Stimulated activated CD4-positive, alpha-beta T cell treated with anti-CD3 and anti-CD28 coated beads, Interleukin-4, amount 100 ng/mL, for 1 hour (primary cell): ENCODE measurements around the gene AKAP7.
A peak's percentile ranks its signal among the peaks of the same experiment; 100 is the strongest.
"Not testable (repeated sequence)": the region's sequence is repeated elsewhere in the genome, so short reads cannot be mapped to it uniquely, and the experiment has no call there.

Source experiments
- DNase-seq: peaks from one replicate; pipeline ENCODE4 v3.0.0-alpha.2; 2020

Gene AKAP7

DNA sequence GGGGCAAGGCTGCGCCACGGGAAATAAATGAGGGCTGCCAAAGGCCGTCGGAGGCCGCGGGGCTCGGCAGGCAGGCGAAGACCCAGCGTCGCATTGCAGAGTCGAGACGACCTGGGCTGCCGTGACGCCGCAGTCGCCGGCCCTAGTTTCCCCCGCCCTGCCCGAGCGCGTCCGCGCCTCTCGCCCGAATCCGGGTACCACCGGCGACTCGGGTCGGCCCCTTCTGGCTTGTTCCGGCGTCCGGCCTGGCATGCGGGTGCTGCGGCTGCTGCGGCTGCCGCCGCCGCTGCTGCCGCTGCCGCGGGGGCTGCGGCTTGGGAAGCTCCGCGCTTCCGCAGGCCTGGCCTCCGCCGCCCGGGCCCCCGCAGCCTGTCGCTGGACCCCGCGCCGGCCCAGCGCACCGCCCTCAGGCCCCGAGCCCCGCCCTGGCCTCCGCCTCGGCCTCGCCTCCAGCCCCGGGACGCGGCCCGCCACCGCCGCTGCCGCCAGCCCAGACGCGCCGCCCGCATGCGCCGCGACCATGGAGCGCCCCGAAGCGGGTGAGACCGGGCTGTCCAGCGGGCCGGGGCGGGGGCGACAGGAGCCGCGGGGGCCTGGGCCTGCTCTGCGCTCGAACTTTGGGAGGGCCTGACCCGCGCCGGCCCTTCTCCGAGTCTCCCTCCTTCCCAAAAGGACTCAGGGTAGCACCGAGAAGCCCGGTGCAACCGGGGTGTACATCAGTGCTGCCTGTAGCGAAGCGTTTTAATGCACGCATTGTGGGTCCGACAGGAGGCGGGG is at the start of gene AKAP7:
TSS of gene AKAP7 (plus strand) at position 224 of the 777 bp plus-strand sequence. CDS start at position 521, 297 bp downstream.
- peak; percentile 55 for DNase-seq

DNA sequence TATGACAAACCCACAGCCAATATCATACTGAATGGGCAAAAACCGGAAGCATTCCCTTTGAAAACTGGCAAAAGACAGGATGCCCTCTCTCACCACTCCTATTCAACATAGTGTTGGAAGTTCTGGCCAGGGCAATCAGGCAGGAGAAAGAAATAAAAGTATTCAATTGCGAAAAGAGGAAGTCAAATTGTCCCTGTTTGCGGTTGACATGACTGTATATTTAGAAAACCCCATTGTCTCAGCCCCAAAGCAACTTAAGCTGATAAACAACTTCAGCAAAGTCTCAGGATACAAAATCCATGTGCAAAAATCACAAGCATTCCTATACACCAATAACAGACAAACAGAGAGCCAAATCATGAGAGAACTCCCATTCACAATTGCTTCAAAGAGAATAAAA is 44.9 kb upstream of the AKAP7 start:
- not testable (repeated sequence) for DNase-seq

DNA sequence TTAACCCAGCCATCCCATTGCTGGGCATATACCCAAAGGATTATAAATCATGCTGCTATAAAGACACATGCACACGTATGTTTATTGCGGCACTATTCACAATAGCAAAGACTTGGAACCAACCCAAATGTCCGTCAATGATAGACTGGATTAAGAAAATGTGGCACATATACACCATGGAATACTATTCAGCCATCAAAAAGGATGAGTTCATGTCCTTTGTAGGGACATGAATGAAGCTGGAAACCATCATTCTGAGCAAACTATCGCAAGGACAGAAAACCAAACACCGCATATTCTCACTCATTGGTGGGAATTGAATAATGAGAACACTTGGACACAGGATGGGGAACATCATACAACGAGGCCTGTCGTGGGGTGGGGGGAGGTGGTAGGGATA is 43.3 kb upstream of the AKAP7 start:
- DNase-seq = not testable (repeated sequence)

DNA sequence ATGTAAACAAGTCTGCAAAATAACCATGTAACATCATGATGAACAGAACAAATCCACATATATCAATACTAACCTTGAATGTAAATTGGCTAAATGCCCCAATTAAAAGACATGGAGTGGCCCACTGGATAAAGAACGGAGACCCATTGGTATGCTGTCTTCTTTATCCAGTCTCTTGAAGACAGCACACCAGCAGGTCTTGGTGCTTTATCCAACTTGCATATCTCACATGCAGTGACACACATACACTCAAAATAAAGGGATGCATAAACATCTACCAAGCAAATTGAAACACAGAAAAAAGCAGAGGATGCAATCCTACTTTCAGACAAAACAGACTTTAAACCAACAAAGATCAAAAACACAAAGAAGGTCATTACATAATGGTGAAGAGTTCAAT is 41.9 kb upstream of the AKAP7 start:
- no peak for DNase-seq

DNA sequence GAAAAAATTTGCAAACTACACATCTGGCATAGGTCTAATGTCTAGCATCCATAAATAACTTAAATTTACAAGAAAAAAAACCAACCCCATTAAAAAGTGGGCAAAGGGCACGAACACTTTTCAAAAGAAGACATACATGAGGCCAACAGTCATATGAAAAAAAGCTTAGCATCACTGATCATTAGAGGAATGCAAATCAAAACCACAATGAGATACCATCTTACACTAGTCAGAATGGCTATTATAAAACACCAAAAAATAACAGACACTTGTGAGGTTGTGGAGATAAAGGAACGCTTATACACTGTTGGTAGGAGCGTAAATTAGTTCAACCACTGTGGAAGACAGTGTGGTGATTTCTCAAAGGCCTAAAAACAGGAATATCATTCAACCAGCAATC is 38.5 kb upstream of the AKAP7 start:
- DNase-seq = no peak

DNA sequence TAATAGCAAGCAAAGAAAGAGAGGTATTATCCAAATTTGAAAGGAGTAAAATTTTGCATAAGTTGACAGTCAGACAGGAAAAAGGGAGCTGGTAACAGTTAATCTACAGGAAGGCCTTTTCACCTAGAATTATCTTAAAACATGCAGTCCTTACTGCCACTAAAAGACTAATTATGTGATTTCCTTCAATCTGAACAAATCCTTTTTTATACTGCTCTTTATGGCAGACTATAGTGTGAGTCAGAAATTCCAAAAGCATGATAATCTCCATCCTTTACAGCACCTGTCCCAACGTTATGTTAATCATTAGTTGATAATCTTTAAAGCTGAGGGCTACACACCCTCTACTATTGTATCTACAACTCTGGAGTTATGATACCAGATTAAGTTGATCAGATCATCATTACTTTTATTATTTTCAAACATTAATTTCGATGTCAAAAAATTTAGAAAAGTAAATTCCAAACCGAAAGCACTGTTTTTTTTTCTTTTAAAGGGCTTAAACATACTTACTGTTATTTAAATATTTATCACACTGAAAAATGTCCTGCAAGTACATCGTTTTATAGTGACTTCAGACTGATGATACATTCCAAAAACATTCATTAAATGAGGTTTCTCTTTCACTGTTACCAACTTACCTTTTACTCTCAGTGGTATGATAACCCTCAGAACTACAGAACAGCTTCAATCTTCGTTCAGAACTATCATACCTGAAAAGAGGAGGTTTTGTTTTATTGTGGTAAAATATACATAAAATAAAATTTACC is 33.2 kb upstream of the AKAP7 start:
- no peak for DNase-seq

DNA sequence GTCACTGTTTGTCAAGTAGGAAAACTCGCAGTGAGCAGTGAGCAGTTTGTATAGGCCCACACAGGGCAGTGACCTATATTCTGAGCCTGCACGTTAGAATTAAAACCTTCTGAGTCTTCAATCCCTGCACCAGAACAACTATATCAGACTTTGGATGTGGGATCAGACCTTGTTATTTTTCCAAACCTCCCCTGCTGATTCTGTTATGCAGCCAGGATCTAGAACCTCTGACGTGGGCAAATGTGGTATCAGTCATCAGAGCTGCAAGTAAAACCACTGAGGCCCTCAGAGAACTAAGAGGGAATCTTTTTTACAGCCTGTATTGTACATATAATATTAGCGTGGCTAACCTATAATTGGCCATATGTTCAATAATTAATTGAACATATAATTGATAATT is 32.0 kb upstream of the AKAP7 start:
- no peak for DNase-seq

DNA sequence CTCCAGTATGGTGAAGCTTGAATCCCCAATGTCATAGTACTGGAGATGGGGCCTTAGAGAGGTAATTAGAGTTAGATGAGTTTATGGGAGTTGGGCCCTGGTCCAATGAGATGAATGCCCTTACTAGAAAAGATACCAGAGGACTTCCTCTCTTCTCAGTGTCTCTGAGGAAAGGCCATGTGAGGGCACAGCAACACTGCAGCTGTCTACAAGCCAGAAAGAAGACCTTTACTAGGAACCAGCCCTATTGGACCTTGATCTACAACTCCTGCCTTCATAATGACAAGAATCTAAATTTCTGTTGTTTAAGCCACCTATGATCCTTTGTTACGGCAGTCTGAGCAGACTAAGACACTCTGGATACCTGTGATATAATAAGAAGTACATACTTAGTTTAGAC is 31.4 kb upstream of the AKAP7 start:
- no peak for DNase-seq

DNA sequence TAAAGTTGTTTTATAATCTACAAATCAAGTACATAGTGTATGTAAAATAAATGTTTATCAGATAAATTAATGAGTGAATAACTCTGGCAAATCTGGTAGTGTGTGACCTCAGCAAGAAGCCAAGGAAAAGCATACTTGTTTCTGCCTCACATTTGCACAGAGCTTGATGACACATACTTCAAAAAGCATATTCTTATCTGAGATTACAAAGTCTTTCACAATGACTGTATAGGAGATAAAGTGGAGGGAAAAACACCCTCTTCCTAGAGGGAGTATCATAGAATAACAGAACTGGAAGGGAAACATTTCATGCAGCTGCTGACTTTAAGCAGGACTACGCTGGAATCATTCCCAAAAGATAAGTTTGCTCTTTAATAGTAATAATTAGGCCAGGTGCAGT is 28.1 kb upstream of the AKAP7 start:
- DNase-seq = no peak

DNA sequence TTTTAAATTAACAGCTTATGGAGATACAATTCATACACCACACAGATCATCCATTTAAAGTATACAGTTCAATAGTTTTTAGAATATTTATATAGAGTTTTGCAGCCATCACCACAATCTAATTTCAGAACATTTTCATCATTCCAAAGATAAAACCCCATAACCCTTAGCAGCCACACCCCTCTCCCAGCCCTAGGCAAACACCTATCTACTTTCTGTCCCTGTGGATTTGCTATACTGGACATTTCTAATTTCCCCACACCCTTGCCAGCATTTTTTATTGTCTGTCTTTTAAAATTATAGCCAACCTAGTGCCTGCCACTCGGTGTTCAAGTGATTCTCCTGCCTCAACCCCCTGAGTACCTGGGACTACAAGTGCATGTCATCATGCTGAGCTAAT is 23.0 kb upstream of the AKAP7 start:
- DNase-seq = no peak

DNA sequence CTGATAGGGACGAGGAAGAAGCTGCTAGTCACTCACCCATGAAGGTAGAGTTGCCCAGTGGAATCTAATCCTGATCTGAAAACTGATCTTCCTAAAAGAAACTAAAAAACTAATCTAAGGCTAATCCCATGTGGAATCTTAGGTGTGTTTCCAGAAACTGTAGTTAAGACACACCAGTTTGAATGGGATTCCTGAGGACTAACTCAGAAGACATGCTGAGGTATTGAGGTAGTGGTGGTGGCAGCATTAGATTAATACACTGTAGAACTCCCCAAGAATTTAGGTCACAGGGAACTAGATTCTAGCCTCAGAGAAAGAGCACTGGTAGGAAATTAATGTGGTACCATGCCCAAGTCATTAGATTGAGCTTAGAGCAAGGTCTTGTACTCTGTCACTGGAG is 19.6 kb upstream of the AKAP7 start:
- no peak for DNase-seq

DNA sequence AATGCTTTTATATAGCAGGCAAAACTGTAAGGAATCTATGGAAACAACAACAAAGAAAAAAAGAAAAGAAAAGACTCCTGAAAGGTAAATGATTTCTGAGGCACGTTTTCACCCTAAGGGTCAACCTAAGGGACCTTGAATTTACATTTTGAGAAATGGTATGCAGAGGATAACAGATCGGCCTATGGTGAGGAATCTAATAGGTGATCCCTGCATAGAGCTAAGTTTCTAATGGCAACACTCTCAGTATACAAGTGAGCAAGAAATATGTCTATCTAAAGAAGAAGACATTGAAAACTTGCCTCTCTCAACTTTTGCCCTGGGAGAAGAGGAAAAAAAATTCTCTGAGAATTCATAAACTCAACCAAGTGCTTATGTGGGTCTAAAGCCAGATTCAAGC is 18.9 kb upstream of the AKAP7 start:
- DNase-seq = no peak

DNA sequence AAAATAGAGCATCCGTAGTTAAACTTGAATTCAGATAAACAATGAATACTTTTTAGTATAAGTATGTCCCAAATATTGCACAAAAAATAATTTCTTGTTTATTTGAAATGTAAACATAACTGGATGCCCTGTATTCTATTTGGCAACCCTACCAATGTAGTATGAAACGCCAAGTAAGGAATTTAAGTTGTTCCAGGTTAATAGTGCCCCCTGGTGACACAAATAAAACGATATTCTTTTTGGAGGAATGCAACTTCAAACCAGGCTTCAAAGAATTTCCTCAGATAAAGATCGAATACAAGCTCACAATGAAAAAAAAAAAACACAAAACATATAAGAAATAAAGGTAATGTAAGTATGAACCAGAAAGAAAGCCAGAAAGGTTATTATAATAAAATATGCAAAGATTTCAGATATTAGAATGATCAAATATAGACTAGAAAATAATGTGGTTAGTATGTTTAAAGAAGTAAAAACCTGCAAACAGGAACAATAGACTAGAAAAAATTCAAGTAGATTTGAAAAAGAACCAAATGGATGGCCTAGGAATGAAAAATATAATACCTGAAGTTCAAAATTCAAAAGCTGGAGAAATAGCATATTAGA is 18.4 kb upstream of the AKAP7 start:
- DNase-seq = no peak

DNA sequence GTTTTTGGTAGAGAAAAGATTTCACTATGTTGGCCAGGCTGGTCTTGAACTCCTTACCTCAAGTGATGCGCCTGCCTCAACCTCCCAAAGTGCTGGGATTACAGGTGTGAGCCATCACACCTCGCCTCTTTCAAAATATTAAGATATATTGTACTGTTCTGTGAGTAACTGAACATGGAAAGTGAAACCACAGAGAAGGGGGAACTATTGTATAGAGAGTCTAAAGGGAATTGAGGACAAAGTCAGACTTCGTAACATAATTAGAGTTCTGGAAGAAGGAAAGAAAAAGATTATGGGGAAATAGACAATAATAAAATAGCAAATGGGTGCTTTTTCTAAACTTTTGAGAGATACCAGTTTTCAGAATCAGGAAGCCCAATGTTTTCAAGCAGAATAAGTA is 17.4 kb upstream of the AKAP7 start:
- no peak for DNase-seq

DNA sequence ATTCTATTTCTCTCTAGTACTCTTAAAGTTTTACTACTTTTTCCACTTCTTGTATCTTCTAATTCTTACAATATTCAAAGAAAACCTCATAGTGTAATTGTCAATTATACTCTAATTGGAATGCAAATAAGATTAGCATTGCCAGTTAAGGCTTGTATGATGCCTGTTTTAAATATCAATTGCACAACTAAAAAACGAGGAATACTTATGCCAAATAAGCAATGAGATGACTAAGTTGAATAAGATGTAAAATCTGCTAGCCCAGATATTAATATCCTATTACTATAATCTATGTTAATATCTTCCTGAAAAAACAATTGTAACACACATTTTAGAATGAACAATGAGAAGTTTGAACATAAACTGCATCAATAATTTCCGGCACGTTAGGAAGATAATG is 13.3 kb upstream of the AKAP7 start:
- no peak for DNase-seq

DNA sequence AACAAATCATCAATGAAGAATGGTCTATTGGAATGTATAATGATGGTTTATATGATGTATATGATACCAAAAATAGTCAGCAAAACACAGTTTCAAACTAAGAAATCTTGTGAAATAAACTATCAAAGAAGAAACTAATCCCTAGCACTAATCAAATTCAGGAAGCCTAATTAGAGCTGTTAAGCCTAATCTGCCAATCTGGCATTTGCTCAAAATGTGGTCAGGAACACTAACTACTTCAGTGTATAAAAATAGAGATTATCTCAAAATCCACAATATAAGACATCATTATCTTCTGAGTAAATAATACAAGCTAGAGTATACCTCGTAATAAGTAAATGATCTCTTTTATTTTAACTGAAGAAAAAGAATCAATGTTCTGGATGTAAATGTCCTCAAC is 12.8 kb upstream of the AKAP7 start:
- DNase-seq = no peak

DNA sequence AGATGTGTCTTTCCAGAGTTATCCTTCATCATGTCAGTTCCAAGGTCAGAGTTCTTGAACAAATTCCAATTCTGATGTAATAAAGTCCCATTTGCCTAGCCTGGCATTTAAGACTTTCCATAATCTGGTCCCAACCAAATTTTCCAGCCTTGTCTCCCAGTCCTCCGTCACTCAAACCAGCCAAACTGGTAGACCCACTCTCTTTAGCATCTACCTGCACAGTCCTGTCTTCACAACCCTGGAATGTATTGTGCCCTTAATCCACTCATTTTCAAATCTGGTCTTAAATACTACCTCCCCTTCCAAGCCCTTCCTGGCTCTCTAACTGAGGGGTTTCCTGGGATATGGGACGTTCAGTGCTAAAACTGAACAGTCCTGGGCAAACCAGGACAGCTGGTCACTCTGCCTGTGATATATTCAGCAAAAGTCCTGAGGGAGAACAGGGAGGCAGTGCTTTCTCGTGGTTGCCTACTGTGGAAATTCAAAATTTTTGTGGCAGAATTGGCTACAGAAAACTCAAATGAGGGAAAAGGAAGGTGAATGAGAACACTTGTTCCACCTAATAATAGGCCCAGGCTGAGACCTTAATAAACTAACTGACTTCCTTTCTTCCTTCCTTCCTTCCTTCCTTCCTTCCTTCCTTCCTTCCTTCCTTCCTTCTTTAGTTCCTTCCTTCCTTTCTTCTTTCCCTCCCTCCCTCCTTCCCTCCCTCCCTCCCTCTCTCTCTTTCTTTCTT is 10.8 kb upstream of the AKAP7 start:
- no peak for DNase-seq

DNA sequence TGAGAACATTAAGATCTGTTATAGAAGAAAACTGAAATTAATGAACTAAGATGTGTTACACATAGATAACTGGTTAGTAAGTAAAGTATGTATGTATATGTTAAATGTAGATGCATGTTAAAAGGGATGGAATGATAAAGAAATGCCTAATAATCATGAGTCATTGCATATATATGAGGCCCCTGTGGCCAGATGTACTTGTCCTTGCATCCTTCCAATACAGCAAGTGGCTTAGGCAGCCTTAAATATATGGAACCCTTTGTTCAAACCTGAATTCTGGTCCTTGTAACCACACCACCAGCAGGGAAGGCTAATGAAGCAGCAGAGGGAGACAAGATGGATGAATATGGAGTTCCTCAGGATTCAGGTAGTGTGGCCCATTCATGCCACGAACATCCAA is 9.8 kb upstream of the AKAP7 start:
- no peak for DNase-seq

DNA sequence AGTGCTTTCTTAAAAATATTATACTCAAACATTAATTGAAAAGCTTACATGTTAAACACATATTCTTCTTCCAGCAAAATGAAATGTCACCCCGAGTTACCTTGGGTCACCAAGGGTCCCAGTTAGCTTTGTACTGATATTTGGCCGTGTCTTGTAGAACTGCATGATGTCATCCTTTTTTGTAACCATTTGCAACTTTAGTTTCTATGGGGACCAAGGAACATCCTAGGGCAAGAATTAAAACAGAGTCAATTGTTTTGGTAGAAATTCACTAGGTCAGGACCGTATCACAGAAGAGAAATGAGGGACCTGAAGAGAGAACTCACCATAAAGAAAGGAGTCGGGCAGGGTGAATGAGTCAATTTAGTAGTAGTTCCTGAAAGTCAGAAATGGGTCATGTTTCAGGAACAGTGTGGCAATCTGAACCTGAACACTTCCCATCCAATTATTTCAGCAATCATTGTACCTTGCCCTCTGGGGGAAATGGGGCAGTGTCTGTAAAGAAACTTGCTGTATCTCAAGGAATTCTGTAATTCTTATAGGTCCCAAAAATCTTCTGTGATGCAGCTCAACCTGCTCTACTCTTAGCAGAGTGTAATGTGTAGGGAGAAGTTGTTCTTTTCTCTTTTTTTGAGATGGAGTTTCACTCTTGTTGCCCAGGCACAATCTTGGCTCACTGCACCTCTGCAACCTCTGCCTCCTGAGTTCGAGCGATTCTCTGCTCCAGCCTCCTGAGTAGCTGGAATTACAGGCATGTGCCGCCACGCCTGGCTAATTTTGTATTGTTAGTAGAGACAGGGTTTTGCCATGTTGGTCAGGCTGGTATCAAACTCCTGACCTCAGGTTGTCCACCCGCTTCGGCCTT is 5.3 kb upstream of the AKAP7 start:
- DNase-seq = no peak

DNA sequence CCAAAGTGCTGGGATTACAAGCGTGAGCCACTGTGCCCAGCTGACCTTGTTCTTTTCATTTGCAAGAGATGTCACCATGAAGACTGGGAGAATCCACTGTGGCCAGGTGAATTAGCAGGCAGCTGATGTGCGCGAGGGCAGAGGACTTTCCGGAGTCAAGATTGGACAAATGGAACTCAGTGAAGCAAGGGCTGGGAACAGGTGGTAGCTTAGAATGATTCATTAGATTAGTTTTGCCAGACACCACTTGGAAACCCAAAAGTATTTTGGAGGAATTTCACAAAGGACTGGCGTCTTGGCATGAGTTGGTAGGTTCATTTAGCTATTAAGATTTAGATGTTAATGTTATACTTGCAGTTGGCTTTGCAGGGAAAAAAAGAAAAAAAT is 4.7 kb upstream of the AKAP7 start:
- no peak for DNase-seq

DNA sequence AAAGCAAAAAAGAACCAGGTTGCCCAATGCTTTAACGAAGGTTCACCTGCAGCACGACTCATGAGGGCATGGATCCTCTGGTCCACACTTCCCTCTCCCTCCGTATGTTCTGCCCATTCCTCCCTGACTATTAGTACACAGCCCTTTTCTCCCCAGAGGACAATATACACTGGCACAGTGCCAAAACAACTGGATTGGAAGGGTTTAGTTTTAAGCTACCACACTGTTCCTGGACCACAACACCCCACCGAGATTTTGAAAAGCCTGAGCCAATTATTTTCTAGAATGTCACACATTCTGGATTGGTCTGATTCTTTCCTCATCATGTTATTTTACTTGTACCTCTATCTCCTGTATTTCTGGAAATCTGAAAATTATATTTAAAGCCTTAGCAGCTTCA is 2.9 kb upstream of the AKAP7 start:
- no peak for DNase-seq

DNA sequence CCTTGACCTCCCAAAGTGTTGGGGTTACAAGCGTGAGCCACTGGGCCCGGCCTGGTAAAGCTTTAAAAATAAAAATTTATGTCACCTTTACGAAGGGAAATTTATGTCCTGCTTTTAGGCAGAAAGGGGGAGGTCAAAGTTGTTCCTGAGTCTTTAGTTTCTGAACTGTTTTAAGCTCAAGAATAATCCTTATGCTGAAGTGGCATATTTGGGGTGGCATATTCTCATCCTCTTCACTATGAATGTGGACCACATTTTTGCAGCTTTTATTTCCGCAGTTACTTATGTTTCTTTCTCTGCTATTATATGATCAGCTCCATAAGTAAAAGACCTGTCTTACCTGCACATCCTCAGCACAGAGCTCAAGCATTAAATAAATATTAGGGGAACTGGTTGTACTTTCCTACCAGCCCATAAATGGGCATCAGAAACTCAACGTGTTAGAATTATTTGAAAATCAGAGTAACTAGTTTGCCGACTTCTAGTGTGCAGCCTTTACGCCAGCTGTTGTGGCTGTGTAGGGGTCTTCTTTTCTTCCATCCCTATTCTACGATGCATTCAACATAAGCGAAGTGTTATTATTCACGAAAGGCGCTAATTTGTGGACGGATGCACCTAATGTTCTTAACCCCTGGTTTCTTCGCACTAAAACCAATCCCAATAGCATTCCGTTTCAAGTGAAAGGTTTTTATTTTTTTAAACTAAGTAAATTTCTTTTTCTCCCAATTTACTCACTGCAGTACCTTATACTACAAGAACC is 867 bp upstream of the AKAP7 start:
- DNase-seq = no peak
